Fibroblast of villous mesenchyme (primary cell): ENCODE measurements around the gene TRIM67. TPM values are rescaled to one million over a fixed set of nuclear protein-coding genes. Genes with fewer than 3 reads are reported as not detected.
A peak's percentile ranks its signal among the peaks of the same experiment; 100 is the strongest.

Experiments used
- DNase-seq: peaks from one replicate; pipeline ENCODE4 v3.0.0-alpha.2; 2010; ENCODE audit warnings: low read depth
- H3K4me3 ChIP-seq: 2 replicates; pipeline ENCODE4 v1.5.1; 2011; ENCODE audit warnings: low read depth, mild to moderate bottlenecking, low read length
- CTCF ChIP-seq: IDR thresholded peaks from 2 replicates; pipeline ENCODE4 v1.5.1; 2012; ENCODE audit warnings: low read depth, mild to moderate bottlenecking, low read length; ENCODE audit not compliant: insufficient read depth
- total RNA-seq: library from RNA; depleted of rRNA; stranded (reverse); fragments of >200 nt; gene quantifications from 2 replicates; pipeline ENCODE4 v1.2.3, GENCODE V29; 2012

Gene TRIM67
- total RNA-seq, 1 donor: not detected

DNA sequence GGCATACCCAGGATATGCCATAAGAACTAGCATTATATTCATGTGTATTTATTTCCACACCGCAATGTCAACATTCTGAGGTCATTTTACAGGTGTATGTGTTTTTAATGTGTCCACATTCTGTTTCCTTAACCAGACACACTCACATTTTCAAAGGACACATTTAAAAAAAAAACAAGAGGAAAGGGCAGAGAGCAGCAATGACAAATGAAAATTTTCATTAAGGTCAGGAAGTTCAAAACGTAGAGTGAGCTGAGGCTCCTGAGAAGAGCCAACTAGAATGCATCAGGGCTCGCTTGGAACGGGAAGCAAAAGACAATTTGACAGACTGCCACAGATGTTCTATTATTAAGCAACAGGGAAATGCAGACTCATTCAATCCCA lies 74.3 kb downstream of the TRIM67 start:
- H3K4me3 ChIP-seq: no peak overlapping the region
- no peak for DNase-seq
- no peak for TF ChIP-seq CTCF

- DNase-seq: no peak
- no peak overlapping the region for H3K4me3 ChIP-seq
- no peak for TF ChIP-seq CTCF
Measured at GRCh38 chr1:231236938-231237337, 75.1 kb downstream of the TRIM67 start.

- no peak overlapping the region for H3K4me3 ChIP-seq
- no peak for TF ChIP-seq CTCF
- no peak for DNase-seq
Measured at GRCh38 chr1:231238298-231238697, 76.4 kb downstream of the TRIM67 start.

DNA sequence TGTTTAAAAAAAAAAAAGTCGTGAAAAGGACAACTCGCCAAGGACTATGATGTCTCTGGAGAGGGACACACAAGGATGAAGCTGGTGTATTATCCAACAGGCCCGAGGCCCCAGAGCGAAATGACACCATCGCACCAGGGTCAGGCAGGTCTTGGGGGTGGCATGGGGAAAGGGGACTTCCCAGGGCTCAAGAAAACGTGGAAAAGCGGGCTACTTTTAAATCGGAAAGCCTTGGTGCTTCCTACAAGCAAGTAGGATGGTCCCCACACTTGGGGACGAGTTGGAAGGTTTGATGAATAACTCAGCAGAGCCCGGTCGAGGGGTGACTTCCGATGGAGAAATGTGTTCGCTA lies 78.6 kb downstream of the TRIM67 start:
- H3K4me3 ChIP-seq: peak overlapping the region; percentile 77
- TF ChIP-seq CTCF: no peak
- no peak for DNase-seq

- DNase-seq: peak; percentile 86
- TF ChIP-seq CTCF: no peak
- peak within 1 kb of the TSS; percentile 77 for H3K4me3 ChIP-seq
Measured at GRCh38 chr1:231240883-231241735, 79.3 kb downstream of the TRIM67 start, which contains the start of gene GNPAT. GNPAT (plus strand) TSS chr1:231241212; CDS start chr1:231241379, 167 bp downstream.

- TF ChIP-seq CTCF: no peak
- peak; percentile 7 for DNase-seq
- H3K4me3 ChIP-seq: peak overlapping the region; percentile 77
Measured at GRCh38 chr1:231241750-231242149, 79.9 kb downstream of the TRIM67 start.
